Suppressor macrophage treated with lipopolysaccharide for 4 hours (primary cell): ENCODE measurements around the gene RPS6KC1.
"Not testable (repeated sequence)": the region's sequence is repeated elsewhere in the genome, so short reads cannot be mapped to it uniquely, and the experiment has no call there.

Experiments used
- DNase-seq: peaks from one replicate; pipeline ENCODE4 v3.0.0-alpha.2; 2020

Gene RPS6KC1

GRCh38 chr1:213160442-213160841 lies 109.4 kb downstream of the RPS6KC1 start:
- not testable (repeated sequence) for DNase-seq

DNA sequence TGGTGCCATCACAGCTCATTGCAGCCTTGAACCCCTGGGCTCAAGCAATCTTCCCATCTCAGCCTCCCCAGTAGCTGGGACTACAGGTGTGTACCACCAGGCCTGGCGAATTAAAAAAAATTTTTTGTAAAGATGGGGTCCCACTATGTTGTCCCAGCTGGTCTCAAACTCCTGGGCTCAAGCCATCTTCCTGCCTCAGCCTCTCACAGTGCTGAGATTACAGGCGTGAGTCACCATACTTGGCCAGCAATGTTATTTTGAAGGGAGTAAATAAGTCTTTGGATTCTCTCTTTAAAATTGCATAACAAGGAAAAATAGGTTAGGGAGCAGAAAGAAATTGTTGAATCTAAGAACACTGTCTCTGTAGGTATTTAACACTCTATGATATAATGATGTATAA lies 111.3 kb downstream of the RPS6KC1 start:
- no peak for DNase-seq

- DNase-seq, result no peak
These were observed 111.8 kb downstream of the RPS6KC1 start for GRCh38 chr1:213162862-213163261.

DNA sequence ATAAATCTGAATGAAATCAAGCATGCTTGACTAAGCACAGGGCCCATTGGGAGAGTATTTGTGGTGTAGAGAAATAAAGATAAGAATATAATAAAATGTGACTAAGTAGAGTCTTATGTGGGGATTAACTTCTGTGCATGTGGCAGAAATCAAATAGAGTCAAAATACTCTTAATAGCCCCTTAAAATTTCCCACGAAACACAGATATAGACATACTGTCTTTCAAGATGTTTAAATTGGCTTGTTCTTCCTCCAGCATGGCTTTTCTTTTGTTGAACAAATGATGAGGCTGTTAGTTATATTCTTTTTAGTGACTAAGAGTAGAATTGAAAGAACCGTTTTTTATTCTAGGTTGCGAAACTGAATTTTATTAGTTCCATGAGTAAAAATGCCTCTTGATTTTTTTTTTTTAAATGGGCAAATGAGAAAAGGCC lies 112.3 kb downstream of the RPS6KC1 start:
- DNase-seq, result no peak

DNA sequence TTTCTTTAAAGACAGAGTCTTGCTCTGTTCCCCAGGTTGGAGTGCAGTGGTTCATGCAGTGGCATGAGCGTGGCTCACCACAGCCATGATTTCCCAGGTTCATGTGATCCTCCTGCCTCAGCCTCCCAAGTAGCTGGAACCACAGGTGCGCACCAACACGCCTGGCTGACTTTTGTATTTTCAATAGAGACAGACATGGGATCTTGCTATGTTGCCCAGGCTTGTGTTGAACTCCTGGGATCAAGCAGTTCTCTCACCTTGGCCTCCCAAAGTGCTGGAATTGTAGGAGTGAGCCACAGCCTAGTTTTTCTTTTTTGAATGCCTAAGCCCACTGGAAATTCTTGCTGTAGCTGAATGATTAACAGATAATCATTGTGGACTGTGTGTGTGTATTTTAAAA lies 113.5 kb downstream of the RPS6KC1 start:
- DNase-seq, result no peak

DNA sequence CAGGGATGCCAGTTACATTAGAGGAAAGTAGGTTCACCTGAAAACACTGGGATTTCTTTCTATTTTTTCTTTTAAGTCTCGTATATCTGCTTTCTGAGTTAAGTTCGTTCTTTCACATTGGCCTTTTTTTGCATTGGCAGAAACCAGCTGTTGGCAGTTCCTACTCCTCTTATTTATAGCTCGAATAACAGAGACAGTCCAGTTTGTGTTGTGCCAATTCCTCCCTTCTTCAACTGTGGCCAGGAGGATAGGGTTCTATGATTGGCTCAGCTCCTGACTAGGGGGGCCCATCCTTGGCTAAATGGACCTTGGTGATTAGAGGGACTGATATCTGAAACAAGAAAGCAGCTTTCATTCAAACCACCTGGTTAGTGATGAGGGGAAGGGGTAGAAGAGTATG lies 115.8 kb downstream of the RPS6KC1 start:
- DNase-seq, result no peak

DNA sequence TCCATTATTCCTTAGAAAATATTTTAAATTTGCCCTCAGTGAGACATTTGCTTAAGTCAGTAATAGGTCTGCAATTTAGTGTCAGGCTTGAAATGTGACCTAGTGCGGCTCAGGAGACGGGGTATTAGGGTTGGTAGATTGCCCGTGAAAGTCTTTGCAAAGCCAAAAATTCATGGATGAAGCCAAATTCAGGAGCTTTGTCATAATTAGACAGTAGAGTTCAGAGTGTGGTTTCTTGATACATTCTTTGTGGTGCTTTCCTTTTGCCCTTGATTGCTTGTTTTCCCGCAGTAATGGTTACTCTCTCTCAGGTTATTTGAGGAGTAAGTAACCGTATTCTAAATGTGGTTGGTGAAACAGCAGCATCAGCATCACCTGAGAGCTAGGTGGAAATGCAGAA lies 120.7 kb downstream of the RPS6KC1 start:
- no peak for DNase-seq

- DNase-seq, result peak; percentile 16
These were observed 125.3 kb downstream of the RPS6KC1 start for GRCh38 chr1:213176341-213176740.

- DNase-seq, result no peak
These were observed 128.7 kb downstream of the RPS6KC1 start for GRCh38 chr1:213179784-213180183.

DNA sequence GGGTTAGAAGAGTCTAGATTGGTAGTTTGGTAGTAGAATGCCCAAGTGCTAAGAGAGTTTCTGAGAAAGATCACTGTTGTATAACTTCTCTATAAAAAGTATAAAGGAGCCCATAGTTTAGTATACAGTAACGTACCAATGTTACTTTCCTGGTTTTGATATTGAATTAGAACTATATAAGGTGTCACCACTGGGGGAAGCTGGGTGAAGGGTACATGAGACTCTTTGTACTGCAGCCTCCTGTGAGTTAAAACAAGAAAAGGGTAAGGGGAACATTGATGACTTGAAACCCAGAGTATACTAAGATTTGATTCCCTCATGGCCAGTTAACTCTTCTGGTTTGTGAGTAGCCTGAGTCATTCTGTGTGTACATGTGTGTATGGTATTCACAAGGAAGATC lies 129.8 kb downstream of the RPS6KC1 start:
- DNase-seq, result no peak

DNA sequence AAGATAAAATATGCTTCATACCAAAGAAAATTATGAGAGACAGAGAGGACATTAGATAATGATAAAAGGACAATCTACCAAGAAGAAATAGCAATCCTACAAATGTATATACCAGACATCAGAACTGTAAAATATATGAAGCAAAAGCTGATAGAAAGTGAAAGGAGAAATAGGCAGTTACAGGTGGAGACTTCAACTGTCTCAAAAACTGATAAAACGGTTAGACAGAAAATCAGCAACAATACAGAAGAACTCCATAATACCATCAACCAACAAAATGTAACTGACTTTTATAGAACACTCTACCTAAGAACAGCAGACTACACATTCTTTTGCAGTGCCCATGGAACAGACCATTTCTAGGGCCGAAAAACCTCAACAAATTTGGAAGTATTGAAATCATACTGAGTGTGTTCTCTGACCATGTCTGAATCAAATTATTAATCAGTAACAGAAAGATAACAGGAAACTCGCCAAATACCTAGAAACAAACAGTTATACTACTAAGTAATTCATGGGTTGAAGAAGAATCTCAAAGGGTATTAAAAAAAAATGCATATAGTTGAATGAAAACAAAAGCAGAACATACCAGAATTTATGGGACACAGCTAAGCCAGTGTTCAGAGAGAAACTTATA lies 132.1 kb downstream of the RPS6KC1 start:
- DNase-seq, result no peak

DNA sequence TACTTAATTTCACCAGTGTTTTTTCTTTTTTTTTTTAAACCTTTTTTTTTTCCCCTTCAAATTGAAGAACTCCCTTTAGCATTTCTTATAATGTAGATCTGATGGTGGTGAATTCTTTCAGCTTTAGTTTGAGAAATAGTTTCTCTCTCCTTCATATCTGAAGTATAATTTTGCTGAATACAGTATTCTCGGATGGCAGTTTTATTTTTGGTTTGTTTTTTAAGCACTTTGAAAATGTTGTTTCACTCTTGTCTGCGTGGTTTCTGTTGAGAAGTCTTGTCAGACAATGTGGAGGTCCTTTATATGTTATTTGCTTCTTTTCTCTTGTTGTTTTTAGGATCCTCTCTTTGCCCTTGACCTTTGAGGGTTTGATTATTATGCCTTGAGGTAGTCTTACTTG lies 135.1 kb downstream of the RPS6KC1 start:
- DNase-seq, result no peak

DNA sequence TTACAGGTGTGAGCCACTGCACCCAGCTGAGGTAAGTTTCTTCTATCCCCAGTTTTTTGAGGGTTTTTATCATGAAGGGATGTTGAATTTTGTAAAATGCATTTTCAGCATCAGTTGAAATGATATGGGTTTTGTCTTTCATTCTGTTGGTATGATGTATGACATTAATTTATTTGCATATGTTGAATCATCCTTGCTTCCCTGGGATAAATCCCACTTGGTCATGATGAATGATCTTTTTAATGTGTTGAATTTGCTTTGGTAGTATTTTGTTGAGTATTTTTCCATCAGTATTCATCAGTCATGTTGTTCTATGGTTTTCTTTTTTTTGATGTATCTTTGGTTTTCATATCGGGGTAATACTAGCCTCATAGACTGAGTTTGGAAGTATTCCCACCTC lies 141.0 kb downstream of the RPS6KC1 start:
- no peak for DNase-seq

DNA sequence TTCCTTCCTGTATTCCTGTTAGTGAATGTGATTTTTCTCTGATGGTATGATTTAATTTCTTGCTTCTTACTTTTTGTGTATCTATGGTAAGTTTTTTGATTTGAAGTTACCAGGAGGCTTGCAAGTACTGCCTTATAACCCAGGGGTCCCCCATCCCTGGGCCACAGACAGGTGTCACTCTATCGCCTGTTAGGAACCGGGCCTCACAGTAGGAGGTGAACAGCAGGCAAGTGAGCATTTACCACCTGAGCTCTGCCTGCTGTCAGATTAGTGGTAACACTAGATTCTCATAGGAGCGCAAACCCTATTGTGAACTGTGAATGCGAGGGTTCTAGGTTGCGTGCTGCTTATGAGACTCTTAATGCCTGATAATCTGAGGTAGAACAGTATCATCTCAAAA lies 143.3 kb downstream of the RPS6KC1 start:
- DNase-seq, result no peak

DNA sequence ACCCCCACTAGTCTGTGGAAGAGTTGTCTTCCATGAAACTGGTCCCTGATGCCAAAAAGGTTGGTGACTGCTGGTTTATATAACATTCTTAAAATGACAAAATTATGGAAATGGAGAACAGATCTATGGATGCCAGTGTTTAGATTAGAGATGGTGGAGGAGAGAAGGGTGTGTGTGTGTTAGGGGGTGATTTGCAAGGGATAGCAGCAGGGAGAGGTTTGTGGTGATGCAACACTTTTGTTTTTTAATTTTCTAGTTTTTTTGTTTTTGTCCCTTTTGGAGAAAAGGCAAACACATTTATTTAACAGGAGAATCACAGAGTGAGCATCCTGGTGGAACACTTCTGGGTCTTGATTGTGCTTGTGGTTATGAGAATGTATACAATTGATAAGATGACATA lies 143.8 kb downstream of the RPS6KC1 start:
- DNase-seq, result no peak

DNA sequence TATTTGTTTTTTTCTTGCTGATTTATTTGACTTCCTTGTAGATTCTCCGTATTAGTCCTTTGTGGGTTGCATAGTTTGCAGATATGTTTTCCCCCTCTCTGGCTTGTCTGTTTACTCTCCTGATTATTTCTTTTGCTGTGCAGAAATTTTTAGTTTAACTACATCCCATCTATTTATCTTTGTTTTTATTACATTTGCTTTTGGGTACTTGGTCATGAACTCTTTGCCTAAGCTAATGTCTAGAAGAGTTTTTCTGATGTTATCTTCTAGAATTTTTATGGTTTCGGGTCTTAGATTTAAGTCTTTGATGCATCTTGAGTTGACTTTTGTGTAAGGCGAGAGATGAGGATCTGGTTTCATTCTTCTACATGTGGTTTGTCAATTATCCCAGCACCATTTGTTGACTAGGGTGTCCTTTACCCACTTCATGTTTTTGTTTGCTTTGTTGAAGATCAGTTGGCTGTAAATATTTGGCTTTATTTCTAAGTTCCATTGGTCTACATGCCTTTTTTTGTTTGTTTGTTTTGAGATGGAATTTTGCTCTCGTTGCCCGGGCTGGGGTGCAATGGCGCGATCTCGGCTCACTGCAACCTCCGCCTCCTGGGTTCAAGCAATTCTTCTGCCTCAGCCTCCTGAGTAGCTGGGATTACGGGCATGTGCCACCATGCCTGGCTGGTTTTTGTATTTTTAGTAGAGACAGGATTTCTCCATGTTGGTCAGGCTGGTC lies 145.4 kb downstream of the RPS6KC1 start:
- not testable (repeated sequence) for DNase-seq

GRCh38 chr1:213200630-213201029 lies 149.6 kb downstream of the RPS6KC1 start:
- no peak for DNase-seq

DNA sequence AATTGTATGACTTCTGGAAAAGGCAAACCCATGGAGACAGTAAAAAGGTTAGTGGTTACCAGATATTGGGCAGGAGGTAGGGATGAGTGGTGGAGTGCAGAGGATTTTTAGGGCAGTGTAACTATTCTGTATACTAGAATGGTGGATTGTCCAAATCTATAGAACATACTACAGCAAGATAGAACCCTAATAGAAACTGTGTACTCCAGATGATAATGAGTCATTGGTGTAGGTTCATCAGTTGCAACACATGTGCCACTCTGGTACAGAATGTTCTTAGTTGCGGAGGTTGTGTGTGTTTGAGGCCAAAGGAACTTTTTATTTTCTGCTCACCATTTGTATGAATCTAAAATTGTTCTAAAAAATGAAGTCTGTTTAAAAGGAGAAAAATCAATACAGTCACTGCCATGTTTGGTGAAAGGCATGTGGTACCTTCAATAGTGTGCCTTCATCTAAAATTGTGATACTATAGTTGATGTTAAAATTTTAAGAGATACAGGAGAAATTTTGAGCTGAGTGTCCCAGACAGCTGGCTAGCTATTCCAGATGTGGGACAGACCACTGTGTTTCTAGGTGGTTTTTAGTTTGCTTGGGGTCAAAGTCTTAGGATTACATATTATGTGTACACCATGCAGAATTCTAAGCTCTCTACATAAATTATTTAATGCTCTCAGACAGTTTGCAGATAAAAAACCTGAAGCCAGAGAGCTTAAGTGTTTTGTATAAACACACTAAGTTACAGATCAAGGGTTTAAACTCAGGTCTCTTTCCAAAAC lies 150.5 kb downstream of the RPS6KC1 start:
- DNase-seq, result peak; percentile 5

GRCh38 chr1:213211201-213211600 lies 160.2 kb downstream of the RPS6KC1 start:
- DNase-seq, result no peak

- DNase-seq, result not testable (repeated sequence)
These were observed 168.0 kb downstream of the RPS6KC1 start for GRCh38 chr1:213219076-213219475.

GRCh38 chr1:213221209-213221608 lies 170.2 kb downstream of the RPS6KC1 start:
- DNase-seq, result no peak

GRCh38 chr1:213227458-213227857 lies 176.4 kb downstream of the RPS6KC1 start:
- DNase-seq, result no peak

DNA sequence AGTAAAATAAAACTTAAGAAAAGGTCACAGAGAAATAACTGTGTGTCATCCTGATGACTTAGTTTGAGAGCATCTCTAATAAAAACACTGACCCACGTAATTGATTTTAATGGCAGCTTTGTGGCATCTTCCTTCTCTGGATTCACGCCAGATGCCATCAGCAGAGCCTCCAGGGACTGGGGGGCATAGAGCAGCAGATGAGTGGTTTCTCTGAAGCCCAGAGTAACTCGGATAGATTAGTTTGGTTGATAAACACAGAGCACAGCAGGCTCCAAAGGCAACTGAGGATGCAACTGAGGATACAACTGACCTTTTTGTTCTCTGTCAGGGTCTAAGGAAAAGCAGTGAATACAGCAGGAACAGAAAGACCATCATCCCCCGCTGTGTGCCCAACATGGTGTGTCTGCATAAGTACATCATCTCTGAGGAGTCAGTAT lies 180.8 kb downstream of the RPS6KC1 start:
- DNase-seq, result no peak

GRCh38 chr1:213242883-213243282 lies 191.8 kb downstream of the RPS6KC1 start:
- DNase-seq, result no peak
